HepG2 (cell line): Measurements from ENCODE around the gene ZNF282. TPM values are rescaled to one million over a fixed set of nuclear protein-coding genes. Genes with fewer than 3 reads are reported as not detected.

ENCODE experiments used
- ATAC-seq: fragments of 200-7000 bp; cut with Tn5 transposase; 3 replicates; pipeline ENCODE4 v1.9.1; 2020; ENCODE audit warnings: mild to moderate bottlenecking, moderate library complexity
- BruUV-seq: library from RNA; stranded (reverse); fragments of 400-500 nt; replicated peaks from 2 replicates; lab custom pipeline; 2021; lab: Mats Ljungman, UMichigan
- CTCF ChIA-PET: fragments of 300-600 bp; formaldehyde crosslinking; extraction: SDS; loops from one replicate; lab custom pipeline; 2021; ENCODE audit warnings: low total read pairs, inconsistent platforms, low intra/inter-chr PET ratio; lab: Yijun Ruan, JAX
- POLR2A ChIA-PET: fragments of 350-600 bp; sonication (Branson Sonifier 250); formaldehyde crosslinking; loops from one replicate; lab custom pipeline; 2020; ENCODE audit warnings: antibody characterized with exemption, inconsistent platforms; lab: Yijun Ruan, JAX
- DNase-seq: peaks from one replicate; pipeline ENCODE4 v3.0.0-alpha.2; 2015; ENCODE audit warnings: low spot score
- FAIRE-seq: peaks from 3 replicates; lab custom pipeline; 2011; peaks lifted over from hg19 to GRCh38; lab: Jason Lieb, UNC
- H2AFZ ChIP-seq: one replicate; pipeline ENCODE4 v1.6.1; 2011; ENCODE audit warnings: low read length, inconsistent platforms
- H3K27ac ChIP-seq: fragments of 300-600 bp; 3 replicates; pipeline ENCODE4 v1.8.0; 2011; ENCODE audit warnings: mixed run types, mild to moderate bottlenecking, mixed read lengths, low read length, inconsistent platforms; ENCODE audit not compliant: insufficient read depth; ENCODE audit errors: extremely low read length
- H3K27me3 ChIP-seq, 2 experiments: fragments of 200-600 bp in 1 of 2; 2 replicates in 1 of 2; 3 replicates in 1 of 2; pipeline versions ENCODE4 v1.6.0 to v1.8.0; 2011; ENCODE audit warnings: low read length in 2 of 2, mild to moderate bottlenecking in 2 of 2, moderate library complexity in 2 of 2, inconsistent platforms in 1 of 2; ENCODE audit not compliant: insufficient read depth in 2 of 2, control insufficient read depth in 1 of 2
- H3K36me3 ChIP-seq, 2 experiments: fragments of 200-600 bp in 1 of 2; replicated peaks in 1 of 2; 2 replicates in 1 of 2; 3 replicates in 1 of 2; pipeline versions ENCODE4 v1.5.1 to v1.8.0; 2011; ENCODE audit warnings: low read length in 2 of 2, inconsistent platforms in 1 of 2; ENCODE audit not compliant: insufficient read depth in 2 of 2, control insufficient read depth in 1 of 2
- H3K4me1 ChIP-seq: 2 replicates; pipeline ENCODE4 v1.5.1; 2012; ENCODE audit warnings: low read length, inconsistent platforms; ENCODE audit not compliant: insufficient read depth
- H3K4me2 ChIP-seq: 2 replicates; pipeline ENCODE4 v1.6.0; 2011; ENCODE audit warnings: low read depth, low read length, inconsistent platforms
- H3K4me3 ChIP-seq, 3 experiments: fragments of 200-600 bp in 1 of 3; sonication (generic), shearing (Covaris generic) in 1 of 3; replicated peaks in 1 of 3; 2 replicates each; pipeline ENCODE4 v1.5.1; 2011 to 2016; ENCODE audit warnings: low read length in 3 of 3, inconsistent platforms in 2 of 3, low read depth in 2 of 3, mild to moderate bottlenecking in 2 of 3, control low read depth in 1 of 3, mixed read lengths in 1 of 3; ENCODE audit not compliant: insufficient read depth in 1 of 3
- H3K79me2 ChIP-seq: one replicate; pipeline ENCODE4 v1.6.1; 2011; ENCODE audit warnings: low read length, inconsistent platforms; ENCODE audit not compliant: insufficient read depth
- H3K9ac ChIP-seq: 2 replicates; pipeline ENCODE4 v1.6.0; 2011; ENCODE audit warnings: mild to moderate bottlenecking, low read depth, low read length, inconsistent platforms; ENCODE audit not compliant: insufficient read depth
- H3K9me3 ChIP-seq: 2 replicates; pipeline ENCODE4 v1.5.1; 2012; ENCODE audit warnings: mild to moderate bottlenecking, low read length
- H4K20me1 ChIP-seq: 2 replicates; pipeline ENCODE4 v1.6.0; 2011; ENCODE audit warnings: inconsistent platforms, mild to moderate bottlenecking, low read length, moderate library complexity; ENCODE audit not compliant: insufficient read depth
- ARID5B ChIP-seq: IDR thresholded peaks from 2 replicates; pipeline ENCODE4 v1.4.0; 2020; ENCODE audit warnings: mild to moderate bottlenecking, missing genetic modification reagents
- FOSL2 ChIP-seq: sonication (generic); formaldehyde crosslinking; IDR thresholded peaks from 2 replicates; pipeline ENCODE4 v1.4.0; 2020; ENCODE audit warnings: missing genetic modification reagents
- JARID2 ChIP-seq: sonication (generic); formaldehyde crosslinking; IDR thresholded peaks from 2 replicates; pipeline ENCODE4 v1.8.1; 2023; ENCODE audit warnings: missing genetic modification reagents, inconsistent platforms; ENCODE audit not compliant: insufficient replicate concordance
- ZNF121 ChIP-seq: sonication (generic); formaldehyde crosslinking; IDR thresholded peaks from 2 replicates; pipeline ENCODE4 v1.5.0; 2020; ENCODE audit warnings: mild to moderate bottlenecking, missing genetic modification reagents
- ZNF446 ChIP-seq: sonication (generic); formaldehyde crosslinking; IDR thresholded peaks from 2 replicates; pipeline ENCODE4 v1.5.0; 2020; ENCODE audit warnings: mild to moderate bottlenecking, missing genetic modification reagents
- ZNF770 ChIP-seq: sonication (generic); formaldehyde crosslinking; IDR thresholded peaks from 2 replicates; pipeline ENCODE4 v1.5.0; 2020; ENCODE audit warnings: mild to moderate bottlenecking, missing genetic modification reagents
- whole genome bisulfite sequencing: methylation state at CpG from one replicate; pipeline ENCODE4 v1.1.6; 2017; ENCODE audit warnings: low lambda C conversion rate; 5-methylcytosine and 5-hydroxymethylcytosine counted together
- in situ Hi-C: cut with HindIII; loops from 2 replicates; pipeline ENCODE4 v1.10.0; 2017; ENCODE audit warnings: low pct_unique_long_range_greater_than_20kb; ENCODE audit not compliant: extremely low pct_ligation_motif_present
- intact Hi-C: fragments of 100-400 bp; cut with micrococcal nuclease; formaldehyde crosslinking; loops from one replicate; pipeline ENCODE4 v1.10.0; 2022; ENCODE audit not compliant: unreplicated experiment
- polyA plus RNA-seq, 8 experiments: library from polyadenylated mRNA; depleted of rRNA in 3 of 8; stranded (reverse) in 7 of 8; unstranded in 1 of 8; fragments of >200 nt; fragmentation: Illumina TruSeq in 4 of 8; extraction: Trizol in 4 of 8; gene quantifications; 2 replicates each; pipeline versions ENCODE4 v1.2.1 to v1.2.3, GENCODE V29; 2011 to 2016; ENCODE audit warnings: low read depth in 4 of 8, missing spikeins in 1 of 8, mixed read lengths in 1 of 8; ENCODE audit not compliant: insufficient read depth in 1 of 8
- total RNA-seq, 5 experiments: library from RNA; depleted of rRNA; stranded (reverse); fragments of >200 nt; fragmentation: Illumina TruSeq; extraction: Trizol; gene quantifications; 2 replicates each; pipeline ENCODE4 v1.2.3, GENCODE V29; 2016; ENCODE audit warnings: low read depth in 1 of 5

ZNF282 gene
- total and polyA plus RNA-seq, 2 of the 13 experiments (the other 11 are each of a cell fraction or from before 2014, with no cell fraction given): 9.1 to 20.9 TPM

GRCh38 chr7:149156898-149157297, 38.4 kb upstream of the ZNF282 start:
- Histone ChIP-seq H3K4me1 (no peaks in the 10 kb centered on the region), H3K79me2 (peaks cover 5% of the 10 kb centered on the region), H4K20me1 (no peaks in the 10 kb centered on the region), H3K9ac (no peak overlapping the region), H3K27ac (no peak overlapping the region), H3K27me3 (no peaks in the 10 kb centered on the region), H2AFZ (no peak overlapping the region), H3K4me3 (no peak overlapping the region), H3K4me2 (no peak overlapping the region), H3K9me3 (no peaks in the 10 kb centered on the region), H3K36me3 (peaks cover 6 to 37% of the 10 kb centered on the region in 2 experiments; a peak in 4 of 5 replicates)
- FAIRE-seq: no peak
- no TSS peak for BruUV-seq
- TF ChIP-seq JARID2 (CRISPR knock-in tag) (no peak), ZNF446 (CRISPR knock-in tag) (no peak), ZNF770 (CRISPR knock-in tag) (no peak)
- POLR2A ChIA-PET: no interaction called here
- WGBS: 93% methylated on average over 6 of the region's 6 CpGs
- DNase-seq: no peak
- intact Hi-C loops: no loop called here
- in situ Hi-C loops: no loop called here
- ATAC-seq: no peak
- CTCF ChIA-PET: no interaction called here

- in situ Hi-C loops (no loop called here), intact Hi-C loops (no loop called here)
- DNase-seq: no peak
- ATAC-seq: no peak
- Histone ChIP-seq H3K9ac (no peak overlapping the region), H3K4me1 (no peaks in the 10 kb centered on the region), H2AFZ (no peak overlapping the region), H3K27me3 (no peaks in the 10 kb centered on the region), H4K20me1 (no peaks in the 10 kb centered on the region), H3K4me3 (no peak overlapping the region), H3K9me3 (no peaks in the 10 kb centered on the region), H3K79me2 (no peaks in the 10 kb centered on the region), H3K27ac (no peak overlapping the region), H3K4me2 (no peak overlapping the region), H3K36me3 (peaks cover 7 to 39% of the 10 kb centered on the region in 2 experiments; a peak in 4 of 5 replicates)
- no TSS peak for BruUV-seq
- 88% methylated on average over 5 of the region's 5 CpGs for WGBS
- no peak for FAIRE-seq
- POLR2A ChIA-PET: no interaction called here
- CTCF ChIA-PET: no interaction called here
- TF ChIP-seq FOSL2 (CRISPR knock-in tag) (peak; percentile 53), ZNF121 (CRISPR knock-in tag) (peak; percentile 80; the same call in 1 of the 2 replicates), ARID5B (CRISPR knock-in tag) (no peak)
These were observed 34.0 kb upstream of the ZNF282 start for GRCh38 chr7:149161241-149161848.
